ENCODE data around the gene PRKCE.

The PRKCE gene

DNA sequence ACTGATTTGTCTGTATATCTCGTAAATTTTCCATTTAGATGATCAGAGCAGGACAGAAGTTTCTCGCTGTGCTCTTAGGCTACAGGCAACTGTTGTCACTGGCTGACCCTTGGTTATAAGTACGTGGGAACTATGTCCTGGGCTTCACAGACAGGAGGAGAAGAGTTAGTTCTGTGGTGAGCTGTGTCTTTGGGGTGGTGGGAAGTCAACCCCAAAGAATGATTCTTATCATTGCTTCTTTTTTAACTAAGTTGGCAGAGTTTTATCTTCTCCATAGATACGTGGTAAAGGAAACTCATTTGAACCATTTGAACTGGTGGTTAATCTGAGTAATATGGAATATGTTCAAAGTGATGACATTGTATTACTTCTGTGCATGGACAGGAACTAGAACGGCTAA is 415.1 kb downstream of the PRKCE start:
- Histone ChIP-seq H3K27ac (ENCODE audit: low read length) (no peak overlapping the region), H3K4me1 (ENCODE audit: control insufficient read depth, insufficient read depth, low read length) (peaks cover 5% of the 10 kb centered on the region)

DNA sequence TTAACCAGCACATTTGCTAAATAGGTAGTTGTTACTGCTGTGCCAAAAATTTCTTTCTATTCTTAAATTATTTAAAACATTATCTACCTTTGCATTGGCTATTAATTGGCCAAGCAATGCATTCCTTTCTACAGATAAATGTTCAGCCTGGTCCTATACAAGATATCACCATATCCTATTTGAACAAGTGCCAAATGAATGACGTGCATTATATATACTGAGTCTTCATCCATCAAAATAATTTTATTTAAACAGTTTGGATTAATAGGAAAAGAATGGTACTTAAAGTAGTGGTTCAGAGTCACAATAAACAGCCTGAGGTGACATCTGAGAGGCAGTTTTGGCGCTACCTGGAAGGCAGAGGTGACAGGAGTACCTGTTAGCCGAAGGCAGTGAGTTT is 415.6 kb downstream of the PRKCE start:
- Histone ChIP-seq H3K4me1 (ENCODE audit: control insufficient read depth, insufficient read depth, low read length) (peaks cover 5% of the 10 kb centered on the region), H3K27me3 (ENCODE audit: control insufficient read depth in 1 of 2, insufficient read depth in 2 of 2, low read length in 2 of 2) (no peaks in the 10 kb centered on the region)

More for the DNA sequence above, 415.1 kb downstream of the PRKCE start:
- H3K4me3 ChIP-seq (ENCODE audit: low read length in 2 of 2) = no peak overlapping the region
- H3K27me3 ChIP-seq (ENCODE audit: control insufficient read depth in 1 of 2, insufficient read depth in 2 of 2, low read length in 2 of 2) = no peaks in the 10 kb centered on the region
- peaks cover 0 to 2% of the 10 kb centered on the region in 2 donors for H3K36me3 ChIP-seq (ENCODE audit: control insufficient read depth in 2 of 2, insufficient read depth in 2 of 2, low read length in 2 of 2)
- H3K9me3 ChIP-seq (ENCODE audit: control insufficient read depth in 2 of 2, low read length in 2 of 2) = no peaks in the 10 kb centered on the region
- no peak overlapping the region for H3K9ac ChIP-seq (ENCODE audit: low read length in 2 of 2)

DNA sequence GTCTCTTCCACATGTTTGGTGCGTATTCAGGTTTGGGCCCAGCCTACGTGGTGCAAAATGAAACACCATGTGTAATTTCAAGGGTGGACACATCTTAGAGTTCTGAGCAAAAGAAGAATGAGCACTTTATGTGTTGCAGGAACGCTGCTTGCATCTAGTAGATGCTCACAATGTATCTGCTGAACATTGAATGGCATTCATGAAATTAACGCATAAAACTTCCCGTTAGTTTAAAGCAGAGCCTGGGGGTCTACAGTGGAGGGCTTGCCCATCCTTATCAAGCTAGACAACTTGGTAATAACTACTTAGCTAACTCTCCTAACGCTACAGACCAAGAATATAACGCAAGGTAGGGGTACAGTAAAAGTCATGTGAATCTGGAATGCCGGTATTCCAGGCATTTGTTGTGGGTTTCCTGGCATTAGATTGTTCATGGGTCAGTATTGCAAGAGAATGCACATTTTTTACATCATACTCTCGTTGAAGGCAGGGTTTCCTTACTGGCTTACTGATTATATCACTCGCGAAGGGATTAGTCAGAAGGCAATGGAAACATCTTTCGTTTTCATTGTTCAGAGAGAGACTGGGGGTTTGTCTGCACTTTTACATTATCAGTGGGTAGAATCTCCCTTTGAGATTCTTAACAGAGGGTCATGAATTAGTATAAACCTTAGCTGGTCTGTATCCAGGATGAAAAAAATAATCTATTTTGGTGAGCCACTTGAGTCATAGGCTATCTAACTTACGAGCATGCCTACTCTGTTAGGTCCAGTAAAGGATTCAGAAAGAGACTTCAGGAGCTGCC is 416.2 kb downstream of the PRKCE start:
- Histone ChIP-seq H3K9me3 (ENCODE audit: control insufficient read depth in 2 of 2, low read length in 2 of 2) (no peaks in the 10 kb centered on the region), H3K4me3 (ENCODE audit: low read length in 2 of 2) (no peak overlapping the region), H3K27me3 (ENCODE audit: control insufficient read depth in 1 of 2, insufficient read depth in 2 of 2, low read length in 2 of 2) (no peaks in the 10 kb centered on the region), H3K36me3 (ENCODE audit: control insufficient read depth in 2 of 2, insufficient read depth in 2 of 2, low read length in 2 of 2) (no peaks in the 10 kb centered on the region), H3K27ac (ENCODE audit: low read length) (no peak overlapping the region), H3K4me1 (ENCODE audit: control insufficient read depth, insufficient read depth, low read length) (peaks cover 4% of the 10 kb centered on the region), H3K9ac (ENCODE audit: low read length in 2 of 2) (no peak overlapping the region)

More for the DNA sequence above, 415.6 kb downstream of the PRKCE start:
- Histone ChIP-seq H3K9me3 (ENCODE audit: control insufficient read depth in 2 of 2, low read length in 2 of 2) (no peaks in the 10 kb centered on the region), H3K36me3 (ENCODE audit: control insufficient read depth in 2 of 2, insufficient read depth in 2 of 2, low read length in 2 of 2) (peaks cover 0 to under 1% of the 10 kb centered on the region in 2 donors), H3K27ac (ENCODE audit: low read length) (no peak overlapping the region), H3K4me3 (ENCODE audit: low read length in 2 of 2) (no peak overlapping the region), H3K9ac (ENCODE audit: low read length in 2 of 2) (no peak overlapping the region)

DNA sequence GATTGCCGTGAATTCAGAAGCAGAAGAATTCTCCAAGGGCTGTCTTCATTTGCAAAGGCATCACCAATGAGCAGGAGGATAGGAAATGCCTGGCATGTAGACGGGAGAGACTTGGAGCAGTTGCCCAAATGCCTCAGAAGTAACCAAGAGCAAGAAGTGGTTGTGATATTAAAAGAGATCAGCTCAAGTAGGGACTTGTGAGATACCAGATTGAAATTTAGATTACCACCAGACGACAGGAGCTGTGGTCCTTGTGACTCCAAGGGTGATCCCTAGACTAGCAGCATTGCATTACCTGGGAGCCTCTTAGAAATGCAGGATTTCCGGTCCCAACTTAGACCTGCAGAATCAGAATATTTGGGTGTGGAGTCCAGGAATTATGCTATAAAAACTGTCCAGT is 417.2 kb downstream of the PRKCE start:
- no peak overlapping the region for H3K4me3 ChIP-seq (ENCODE audit: low read length in 2 of 2)
- H3K27me3 ChIP-seq (ENCODE audit: control insufficient read depth in 1 of 2, insufficient read depth in 2 of 2, low read length in 2 of 2) = no peaks in the 10 kb centered on the region
- no peaks in the 10 kb centered on the region for H3K9me3 ChIP-seq (ENCODE audit: control insufficient read depth in 2 of 2, low read length in 2 of 2)
- no peak overlapping the region for H3K27ac ChIP-seq (ENCODE audit: low read length)
- peaks cover 3% of the 10 kb centered on the region for H3K4me1 ChIP-seq (ENCODE audit: control insufficient read depth, insufficient read depth, low read length)
- no peaks in the 10 kb centered on the region for H3K36me3 ChIP-seq (ENCODE audit: control insufficient read depth in 2 of 2, insufficient read depth in 2 of 2, low read length in 2 of 2)
- H3K9ac ChIP-seq (ENCODE audit: low read length in 2 of 2) = no peak overlapping the region

DNA sequence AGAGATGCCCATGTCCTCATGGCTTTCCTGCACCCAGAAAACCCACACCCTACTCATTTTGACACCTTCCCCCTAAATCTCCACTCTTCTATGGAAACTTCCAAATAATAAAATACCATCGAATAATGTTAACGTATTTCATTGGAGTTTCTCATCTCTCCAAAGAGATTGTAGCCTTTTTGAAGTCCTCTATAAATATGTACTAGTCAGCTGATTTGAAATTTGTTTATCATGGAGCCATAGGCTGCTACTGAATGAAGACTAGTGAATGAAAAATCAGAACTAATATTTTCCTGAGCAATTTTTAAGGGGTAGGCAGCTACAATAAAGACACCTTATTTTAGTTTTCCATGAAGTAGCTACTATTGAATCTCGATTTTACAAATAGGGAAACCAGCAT is 419.6 kb downstream of the PRKCE start:
- no peak overlapping the region for H3K27ac ChIP-seq (ENCODE audit: low read length)
- H3K4me1 ChIP-seq (ENCODE audit: control insufficient read depth, insufficient read depth, low read length) = peaks cover 3% of the 10 kb centered on the region
- H3K36me3 ChIP-seq (ENCODE audit: control insufficient read depth in 2 of 2, insufficient read depth in 2 of 2, low read length in 2 of 2) = no peaks in the 10 kb centered on the region
- H3K4me3 ChIP-seq (ENCODE audit: low read length in 2 of 2) = no peak overlapping the region
- no peak overlapping the region for H3K9ac ChIP-seq (ENCODE audit: low read length in 2 of 2)
- no peaks in the 10 kb centered on the region for H3K27me3 ChIP-seq (ENCODE audit: control insufficient read depth in 1 of 2, insufficient read depth in 2 of 2, low read length in 2 of 2)
- no peaks in the 10 kb centered on the region for H3K9me3 ChIP-seq (ENCODE audit: control insufficient read depth in 2 of 2, low read length in 2 of 2)

DNA sequence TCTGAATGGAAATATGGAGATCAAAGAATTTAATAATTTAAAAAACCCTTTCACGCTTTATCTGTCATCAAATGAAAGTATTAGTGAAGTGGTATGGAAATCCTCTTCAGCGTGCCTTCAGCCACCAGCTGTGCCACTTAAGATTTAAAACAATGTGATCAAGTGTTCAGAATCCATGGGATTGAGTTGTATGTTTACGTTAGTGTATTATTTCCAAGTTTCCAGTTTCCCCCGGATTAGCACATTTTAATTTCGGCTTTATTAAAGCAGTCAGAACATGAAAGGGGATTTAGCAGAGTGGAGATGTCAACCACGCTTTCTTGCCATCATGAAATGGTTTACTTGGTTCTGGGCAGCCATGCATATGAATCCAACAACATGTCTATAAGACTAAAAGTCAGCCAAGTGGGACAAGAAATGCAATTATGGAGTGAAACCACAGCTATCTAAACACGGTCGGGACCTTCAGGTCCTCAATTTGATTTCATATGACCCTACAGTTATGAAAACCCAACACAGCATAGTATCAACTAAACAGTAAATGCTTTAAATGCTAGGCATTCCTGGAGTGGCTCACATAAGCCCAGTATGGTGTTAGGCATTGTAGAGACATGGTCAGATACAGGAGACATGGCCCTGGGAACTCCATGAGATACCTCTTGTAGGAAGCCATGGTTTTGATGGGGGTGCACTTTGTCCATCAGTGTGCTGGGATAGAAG is 420.8 kb downstream of the PRKCE start:
- H3K27ac ChIP-seq (ENCODE audit: low read length) = no peak overlapping the region
- H3K9ac ChIP-seq (ENCODE audit: low read length in 2 of 2) = no peak overlapping the region
- no peaks in the 10 kb centered on the region for H3K27me3 ChIP-seq (ENCODE audit: control insufficient read depth in 1 of 2, insufficient read depth in 2 of 2, low read length in 2 of 2)
- H3K36me3 ChIP-seq (ENCODE audit: control insufficient read depth in 2 of 2, insufficient read depth in 2 of 2, low read length in 2 of 2) = no peaks in the 10 kb centered on the region
- peaks cover 3% of the 10 kb centered on the region for H3K4me1 ChIP-seq (ENCODE audit: control insufficient read depth, insufficient read depth, low read length)
- no peaks in the 10 kb centered on the region for H3K9me3 ChIP-seq (ENCODE audit: control insufficient read depth in 2 of 2, low read length in 2 of 2)
- no peak overlapping the region for H3K4me3 ChIP-seq (ENCODE audit: low read length in 2 of 2)

DNA sequence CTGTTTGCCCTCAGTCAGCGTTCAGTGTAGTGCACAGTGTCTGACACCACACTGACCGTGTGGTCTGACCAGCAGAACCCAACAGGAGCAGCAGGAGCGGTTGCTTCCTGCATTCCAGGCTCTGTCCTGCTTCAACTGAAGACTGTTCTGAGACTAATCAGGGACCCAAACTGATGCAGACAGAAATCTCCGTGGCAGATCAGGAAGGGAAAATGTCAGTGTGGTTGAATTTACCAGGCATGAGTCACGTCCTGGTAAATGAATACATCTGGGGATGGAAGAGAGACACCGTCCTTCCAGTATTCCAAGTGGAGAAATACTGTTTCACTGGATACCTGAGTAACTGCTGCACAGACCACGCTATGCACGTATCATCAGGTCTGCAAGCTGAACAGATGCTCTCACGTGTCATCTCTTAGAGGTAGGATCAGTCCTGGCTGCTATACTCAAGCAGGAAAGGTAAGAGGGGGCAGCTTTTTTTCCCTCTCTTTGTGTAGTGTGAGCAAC is 422.1 kb downstream of the PRKCE start:
- H3K27me3 ChIP-seq (ENCODE audit: control insufficient read depth in 1 of 2, insufficient read depth in 2 of 2, low read length in 2 of 2) = no peaks in the 10 kb centered on the region
- H3K4me3 ChIP-seq (ENCODE audit: low read length in 2 of 2) = no peak overlapping the region
- H3K4me1 ChIP-seq (ENCODE audit: control insufficient read depth, insufficient read depth, low read length) = peaks cover 3% of the 10 kb centered on the region
- no peak overlapping the region for H3K27ac ChIP-seq (ENCODE audit: low read length)
- H3K36me3 ChIP-seq (ENCODE audit: control insufficient read depth in 2 of 2, insufficient read depth in 2 of 2, low read length in 2 of 2) = no peaks in the 10 kb centered on the region
- H3K9ac ChIP-seq (ENCODE audit: low read length in 2 of 2) = no peak overlapping the region
- H3K9me3 ChIP-seq (ENCODE audit: control insufficient read depth in 2 of 2, low read length in 2 of 2) = no peaks in the 10 kb centered on the region

DNA sequence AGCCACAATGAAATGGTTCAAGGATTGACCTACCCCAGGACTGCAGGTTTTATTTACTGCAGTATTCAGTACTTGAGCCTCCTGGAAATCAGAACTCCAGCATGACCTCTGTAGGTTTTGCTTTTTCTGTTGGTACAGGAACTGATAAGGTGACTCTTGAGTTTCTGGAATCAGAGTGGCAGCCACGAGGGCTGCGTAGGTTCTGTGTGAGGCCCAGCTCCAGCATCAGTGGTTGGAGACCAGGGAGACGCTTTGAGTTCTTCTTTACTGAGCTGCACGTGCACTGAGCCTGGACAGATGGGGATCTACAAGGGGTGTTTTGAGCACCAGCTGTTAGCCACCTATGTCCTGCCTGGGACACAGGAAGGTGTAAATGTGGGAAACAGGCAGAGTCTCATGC is 423.0 kb downstream of the PRKCE start:
- no peak overlapping the region for H3K27ac ChIP-seq (ENCODE audit: low read length)
- H3K27me3 ChIP-seq (ENCODE audit: control insufficient read depth in 1 of 2, insufficient read depth in 2 of 2, low read length in 2 of 2) = no peaks in the 10 kb centered on the region
- no peak overlapping the region for H3K4me3 ChIP-seq (ENCODE audit: low read length in 2 of 2)
- H3K4me1 ChIP-seq (ENCODE audit: control insufficient read depth, insufficient read depth, low read length) = peaks cover 3% of the 10 kb centered on the region
- H3K9ac ChIP-seq (ENCODE audit: low read length in 2 of 2) = no peak overlapping the region
- no peaks in the 10 kb centered on the region for H3K9me3 ChIP-seq (ENCODE audit: control insufficient read depth in 2 of 2, low read length in 2 of 2)
- H3K36me3 ChIP-seq (ENCODE audit: control insufficient read depth in 2 of 2, insufficient read depth in 2 of 2, low read length in 2 of 2) = no peaks in the 10 kb centered on the region

DNA sequence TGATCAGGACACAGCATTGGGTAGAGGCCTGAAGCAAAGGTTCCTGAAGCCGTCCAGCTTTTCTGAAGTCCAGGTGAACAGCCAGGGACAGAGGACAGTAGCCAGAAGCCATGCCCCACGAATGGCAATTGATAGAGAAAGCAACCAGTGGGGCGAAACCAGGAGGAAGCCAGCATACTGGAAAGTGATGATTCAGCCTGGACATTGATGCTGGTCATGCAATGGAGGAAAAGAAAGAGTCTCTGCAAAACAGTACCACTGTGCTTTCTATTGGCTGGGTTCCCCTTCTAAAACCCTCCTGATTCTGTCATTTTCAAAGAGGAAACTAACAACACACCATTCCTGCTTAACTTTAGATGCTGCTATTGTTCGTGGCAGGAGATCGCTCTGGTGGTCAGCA is 424.4 kb downstream of the PRKCE start:
- no peak overlapping the region for H3K27ac ChIP-seq (ENCODE audit: low read length)
- no peak overlapping the region for H3K9ac ChIP-seq (ENCODE audit: low read length in 2 of 2)
- H3K4me3 ChIP-seq (ENCODE audit: low read length in 2 of 2) = no peak overlapping the region
- H3K36me3 ChIP-seq (ENCODE audit: control insufficient read depth in 2 of 2, insufficient read depth in 2 of 2, low read length in 2 of 2) = no peaks in the 10 kb centered on the region
- no peaks in the 10 kb centered on the region for H3K9me3 ChIP-seq (ENCODE audit: control insufficient read depth in 2 of 2, low read length in 2 of 2)
- no peaks in the 10 kb centered on the region for H3K27me3 ChIP-seq (ENCODE audit: control insufficient read depth in 1 of 2, insufficient read depth in 2 of 2, low read length in 2 of 2)
- peaks cover 3% of the 10 kb centered on the region for H3K4me1 ChIP-seq (ENCODE audit: control insufficient read depth, insufficient read depth, low read length)

DNA sequence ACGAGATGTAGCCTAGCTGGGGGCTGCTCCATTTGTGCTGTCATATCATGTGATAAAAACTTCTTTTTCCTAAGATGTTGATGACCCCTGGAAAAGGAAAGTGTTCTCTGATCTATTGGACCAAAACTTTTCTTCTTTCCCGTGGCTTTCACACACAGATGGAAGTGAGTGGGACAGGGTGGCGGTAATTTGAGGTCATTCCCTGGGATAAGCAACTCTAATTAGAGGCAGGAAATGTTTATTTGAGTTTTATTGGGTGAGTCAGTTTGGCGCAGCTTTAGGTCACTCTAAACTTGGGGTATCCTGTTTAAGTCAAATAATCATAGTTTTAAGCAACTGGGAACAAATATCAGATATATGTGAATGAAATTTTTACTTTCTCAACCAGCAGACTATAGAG is 424.8 kb downstream of the PRKCE start:
- Histone ChIP-seq H3K9me3 (ENCODE audit: control insufficient read depth in 2 of 2, low read length in 2 of 2) (no peaks in the 10 kb centered on the region), H3K27ac (ENCODE audit: low read length) (no peak overlapping the region), H3K9ac (ENCODE audit: low read length in 2 of 2) (no peak overlapping the region), H3K4me1 (ENCODE audit: control insufficient read depth, insufficient read depth, low read length) (peaks cover 3% of the 10 kb centered on the region), H3K27me3 (ENCODE audit: control insufficient read depth in 1 of 2, insufficient read depth in 2 of 2, low read length in 2 of 2) (no peaks in the 10 kb centered on the region), H3K36me3 (ENCODE audit: control insufficient read depth in 2 of 2, insufficient read depth in 2 of 2, low read length in 2 of 2) (no peaks in the 10 kb centered on the region), H3K4me3 (ENCODE audit: low read length in 2 of 2) (no peak overlapping the region)

DNA sequence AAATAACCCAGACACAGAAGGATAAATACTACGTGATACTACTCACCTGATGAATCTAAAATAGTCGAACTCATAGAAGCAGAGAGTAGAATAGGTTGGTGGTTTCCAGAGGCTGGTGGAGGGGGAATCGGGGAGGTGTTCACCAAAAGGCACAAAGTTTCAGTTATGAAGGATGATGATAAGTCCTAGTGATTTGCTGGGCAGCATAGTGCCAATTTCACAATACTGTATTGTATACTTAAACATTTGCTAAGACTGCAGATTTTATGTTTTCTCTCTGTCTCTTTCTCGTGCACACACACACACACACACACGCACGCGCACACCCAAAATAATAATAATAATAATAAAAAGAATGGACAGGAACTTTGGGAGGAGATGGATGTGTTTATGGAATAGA is 425.4 kb downstream of the PRKCE start:
- no peak overlapping the region for H3K27ac ChIP-seq (ENCODE audit: low read length)
- H3K9ac ChIP-seq (ENCODE audit: low read length in 2 of 2) = no peak overlapping the region
- H3K4me1 ChIP-seq (ENCODE audit: control insufficient read depth, insufficient read depth, low read length) = peaks cover 3% of the 10 kb centered on the region
- H3K9me3 ChIP-seq (ENCODE audit: control insufficient read depth in 2 of 2, low read length in 2 of 2) = no peaks in the 10 kb centered on the region
- H3K27me3 ChIP-seq (ENCODE audit: control insufficient read depth in 1 of 2, insufficient read depth in 2 of 2, low read length in 2 of 2) = no peaks in the 10 kb centered on the region
- no peaks in the 10 kb centered on the region for H3K36me3 ChIP-seq (ENCODE audit: control insufficient read depth in 2 of 2, insufficient read depth in 2 of 2, low read length in 2 of 2)
- no peak overlapping the region for H3K4me3 ChIP-seq (ENCODE audit: low read length in 2 of 2)
